Astrocyte of the hippocampus (primary cell): ENCODE data around the gene DPYD.

ENCODE experiments used
- DNase-seq: peaks from one replicate; pipeline ENCODE4 v3.0.0; 2011; ENCODE audit warnings: low read depth, low spot score

The DPYD gene

DNA sequence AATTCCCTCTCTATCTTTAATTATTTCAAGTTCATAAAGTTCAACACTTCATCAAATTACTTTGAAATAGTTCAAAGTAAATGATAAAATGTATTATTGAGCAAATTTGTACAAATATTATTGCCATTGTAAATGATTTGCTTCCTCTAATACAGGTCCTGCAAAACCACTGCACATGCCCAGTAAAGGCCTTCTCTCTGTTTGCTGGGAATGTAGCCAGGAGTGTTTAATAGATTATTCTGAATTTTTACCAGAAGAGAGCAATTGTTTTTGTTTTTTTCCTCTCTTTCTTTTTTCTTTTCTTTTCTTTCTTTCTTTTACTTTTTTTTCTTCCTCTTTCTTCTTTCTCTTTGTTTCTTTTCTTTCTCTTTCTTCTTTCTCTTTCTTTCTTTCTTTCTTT lies 713.0 kb downstream of the DPYD start:
- peak; percentile 28 for DNase-seq

DNA sequence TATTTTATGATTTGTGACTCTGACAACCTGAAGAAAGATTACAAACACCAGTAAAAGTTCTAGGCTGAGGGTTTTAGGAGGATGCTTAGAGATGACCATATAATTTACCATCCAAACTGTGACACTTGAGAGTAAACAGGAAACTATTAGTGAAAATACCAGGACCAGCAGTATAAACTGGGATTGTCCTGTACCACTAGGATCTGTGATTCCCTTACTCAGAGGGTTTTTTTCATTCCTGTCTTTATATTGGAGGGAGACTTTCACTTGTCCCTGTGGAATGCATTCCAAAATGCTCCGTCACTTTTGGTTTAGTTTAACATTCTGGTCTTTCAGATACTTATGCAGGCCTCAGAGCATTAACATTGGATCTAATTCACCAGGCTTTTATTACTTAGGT lies 716.4 kb downstream of the DPYD start:
- no peak for DNase-seq

- DNase-seq: no peak
Measured at GRCh38 chr1:97202481-97203380, 718.1 kb downstream of the DPYD start.

DNA sequence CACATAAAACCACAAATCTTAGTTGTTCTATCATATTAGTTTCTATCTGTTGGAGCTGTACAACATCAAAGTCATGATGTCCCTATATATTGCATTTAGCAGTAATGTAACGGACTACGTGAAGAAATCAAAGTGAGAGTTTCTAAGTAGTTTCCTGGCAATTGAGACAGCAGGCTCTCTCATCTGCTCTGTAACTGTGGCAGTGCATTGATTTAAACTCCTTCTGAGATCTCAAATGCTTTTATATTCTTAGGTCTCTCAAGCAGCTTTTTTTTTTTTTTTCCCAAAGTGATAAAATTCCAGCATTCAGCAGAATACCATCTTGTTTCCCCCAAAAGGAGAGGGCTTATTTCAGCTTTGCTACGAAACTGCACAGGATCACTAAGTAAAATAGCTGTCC lies 719.2 kb downstream of the DPYD start:
- DNase-seq: no peak

DNA sequence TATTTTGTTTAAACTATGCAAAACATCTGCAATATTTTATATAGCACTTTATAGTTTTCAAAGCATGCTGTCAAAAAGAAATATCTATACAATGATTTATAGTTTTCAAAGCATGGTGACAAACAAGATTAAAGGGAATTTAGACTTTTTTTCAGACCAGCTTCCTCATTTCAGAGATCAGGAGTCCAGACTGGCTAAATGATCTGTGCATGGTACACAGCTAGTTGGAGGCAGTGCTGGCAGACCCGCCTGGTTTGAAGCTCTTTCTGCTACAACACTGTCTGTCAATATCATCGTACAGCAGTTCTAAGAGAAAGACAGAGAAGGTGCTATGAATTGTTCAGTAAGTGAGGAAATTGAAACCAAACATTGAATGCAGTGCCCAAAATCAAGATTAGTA lies 720.2 kb downstream of the DPYD start:
- no peak for DNase-seq

DNA sequence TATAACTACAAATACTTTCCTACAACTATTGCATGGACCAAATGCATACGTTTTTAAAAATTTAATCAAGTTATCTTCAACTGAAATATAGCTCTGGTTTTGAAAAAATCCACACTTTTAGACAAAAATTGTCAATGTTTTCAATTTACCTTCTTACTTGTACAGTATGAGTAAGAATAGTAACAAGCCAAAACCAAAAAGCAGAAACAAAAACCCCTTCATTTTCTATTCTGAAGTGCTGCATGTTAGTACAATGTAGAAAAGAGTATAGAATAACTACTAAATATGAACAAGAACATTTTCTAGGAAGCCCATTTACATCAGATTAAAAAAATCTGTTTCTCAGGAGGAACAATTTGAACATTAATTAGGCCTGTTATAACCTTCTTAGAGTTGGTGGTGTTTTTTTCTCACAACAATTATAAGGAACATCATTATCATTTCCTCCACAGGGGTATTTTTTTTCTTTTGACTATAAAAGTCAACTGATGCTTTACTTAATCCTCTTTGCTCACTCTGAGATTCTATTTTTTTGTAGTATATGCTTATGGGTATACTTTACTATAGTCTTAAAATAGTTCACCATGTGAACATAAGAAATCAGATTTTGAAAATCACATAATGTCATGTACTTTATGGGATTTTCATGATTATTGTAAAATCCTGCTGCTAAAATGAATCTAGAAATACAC lies 723.9 kb downstream of the DPYD start:
- no peak for DNase-seq

DNA sequence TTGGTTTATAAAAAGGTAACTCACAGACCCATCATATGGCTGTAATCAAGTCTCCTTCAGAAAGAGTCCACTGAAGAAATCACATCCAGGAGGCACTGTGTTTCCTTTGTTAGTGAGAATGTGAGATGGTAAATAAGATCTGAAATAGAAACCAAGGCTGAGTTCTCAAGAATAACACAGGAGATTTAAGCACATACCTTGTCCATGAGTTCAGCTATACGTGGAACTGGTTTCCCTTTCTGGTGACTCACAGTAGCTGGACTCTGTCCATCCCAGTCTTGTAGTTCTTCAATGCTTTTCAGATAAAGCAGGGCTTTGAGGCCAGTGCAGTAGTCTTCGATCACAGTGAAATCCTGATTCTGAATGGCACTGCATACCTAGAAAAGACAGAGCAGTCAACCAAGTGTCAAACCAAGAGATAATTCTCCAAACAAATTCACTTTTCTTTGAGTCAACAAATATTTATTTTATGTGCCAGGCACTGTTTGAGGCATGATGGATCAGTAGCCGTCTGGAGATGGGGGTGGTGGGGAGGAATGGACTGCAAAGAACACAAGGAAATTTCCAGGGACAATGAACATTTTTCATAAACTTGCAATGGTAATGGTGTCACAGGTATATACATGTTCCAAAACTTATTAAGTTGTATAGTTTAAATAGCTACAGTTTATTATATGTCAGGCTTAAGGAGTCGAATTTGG lies 727.8 kb downstream of the DPYD start:
- DNase-seq: peak; percentile 96

GRCh38 chr1:97190326-97190725 lies 730.5 kb downstream of the DPYD start:
- peak; percentile 71 for DNase-seq

GRCh38 chr1:97186381-97186780 lies 734.5 kb downstream of the DPYD start:
- no peak for DNase-seq

DNA sequence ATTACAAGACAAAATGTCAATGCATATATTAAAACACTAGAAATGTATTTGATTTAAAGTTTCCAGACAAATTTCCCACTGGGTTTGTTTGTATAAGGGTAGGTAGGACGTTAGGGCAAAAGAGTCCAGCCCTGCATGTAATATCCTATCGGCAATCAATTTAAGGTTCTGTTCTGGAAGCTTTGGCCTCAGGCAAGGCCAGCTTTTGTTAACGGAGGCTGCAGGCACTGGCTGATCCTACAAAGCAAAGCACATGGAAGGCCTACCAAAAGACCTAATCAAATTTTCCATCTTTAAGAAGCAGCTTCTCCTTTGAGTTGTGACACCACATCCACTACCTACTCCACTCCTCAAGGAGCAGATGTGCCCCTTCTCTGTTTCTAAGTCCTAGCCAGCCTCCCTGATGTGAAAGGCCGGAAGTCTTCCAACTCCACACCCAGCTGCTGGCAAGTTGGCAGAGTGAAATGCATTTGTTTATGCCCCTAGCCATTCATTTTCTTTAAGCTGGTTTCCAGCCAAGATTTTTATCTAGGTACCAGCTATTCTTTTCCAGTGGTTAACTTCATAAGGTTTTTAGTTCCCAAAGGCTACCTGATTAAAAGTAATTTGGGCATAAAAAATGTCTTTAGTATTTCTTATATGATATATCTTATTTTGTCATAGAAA lies 746.7 kb downstream of the DPYD start:
- peak; percentile 33 for DNase-seq

DNA sequence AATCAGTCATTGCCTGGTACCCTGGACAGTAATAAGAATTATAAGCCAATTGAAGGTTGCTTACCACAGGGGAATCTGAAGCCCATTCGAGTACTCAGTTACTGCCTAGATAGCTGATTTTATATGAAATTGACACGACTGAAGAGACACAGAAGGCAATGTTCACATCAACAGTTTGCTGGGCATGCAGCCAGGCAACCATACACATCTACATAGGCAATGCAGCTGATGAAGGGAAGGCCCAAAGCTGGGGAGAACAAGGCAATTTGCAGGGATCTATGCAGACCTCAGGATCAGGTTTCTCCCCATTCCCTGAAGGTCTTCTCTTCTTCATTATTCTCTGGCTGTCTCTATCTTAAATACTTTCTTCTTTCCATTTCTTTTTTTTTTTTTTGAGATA lies 750.5 kb downstream of the DPYD start:
- no peak for DNase-seq

GRCh38 chr1:97168056-97168455 lies 752.8 kb downstream of the DPYD start:
- DNase-seq: no peak

- no peak for DNase-seq
Measured at GRCh38 chr1:97167246-97167645, 753.6 kb downstream of the DPYD start.

DNA sequence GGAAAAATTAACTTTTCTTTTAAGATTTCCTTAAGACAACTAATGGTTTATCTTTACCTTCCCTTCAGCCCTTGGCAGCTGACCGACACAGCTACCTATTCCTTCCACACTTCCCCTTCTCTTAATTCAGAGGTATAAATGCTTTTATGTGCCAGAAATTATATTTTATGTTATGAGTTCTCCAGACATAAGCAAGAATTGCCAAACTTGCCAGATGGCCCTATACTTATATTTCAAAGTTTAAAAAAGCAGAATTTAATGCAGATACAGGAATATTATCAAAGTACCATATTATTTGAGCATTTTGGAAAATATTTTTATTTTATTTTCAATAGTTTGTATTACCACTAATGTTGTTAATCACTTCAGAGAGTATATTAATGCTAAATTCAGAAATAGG lies 754.2 kb downstream of the DPYD start:
- no peak for DNase-seq

DNA sequence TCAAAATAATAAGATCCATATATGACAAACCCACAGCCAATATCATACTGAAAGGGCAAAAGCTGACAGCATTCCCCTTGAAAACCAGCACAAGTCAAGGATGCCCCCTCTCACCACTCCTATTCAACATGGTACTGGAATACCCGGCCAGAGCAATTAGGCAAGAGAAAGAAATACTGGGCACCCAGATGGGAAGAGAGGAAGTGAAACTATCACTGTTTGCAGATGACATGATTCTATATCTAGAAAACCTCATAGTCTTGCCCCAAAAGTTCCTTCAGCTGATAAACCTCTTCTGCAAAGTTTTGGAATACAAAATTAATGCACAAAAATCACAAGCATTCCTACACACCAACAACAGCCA lies 756.6 kb downstream of the DPYD start:
- no peak for DNase-seq

DNA sequence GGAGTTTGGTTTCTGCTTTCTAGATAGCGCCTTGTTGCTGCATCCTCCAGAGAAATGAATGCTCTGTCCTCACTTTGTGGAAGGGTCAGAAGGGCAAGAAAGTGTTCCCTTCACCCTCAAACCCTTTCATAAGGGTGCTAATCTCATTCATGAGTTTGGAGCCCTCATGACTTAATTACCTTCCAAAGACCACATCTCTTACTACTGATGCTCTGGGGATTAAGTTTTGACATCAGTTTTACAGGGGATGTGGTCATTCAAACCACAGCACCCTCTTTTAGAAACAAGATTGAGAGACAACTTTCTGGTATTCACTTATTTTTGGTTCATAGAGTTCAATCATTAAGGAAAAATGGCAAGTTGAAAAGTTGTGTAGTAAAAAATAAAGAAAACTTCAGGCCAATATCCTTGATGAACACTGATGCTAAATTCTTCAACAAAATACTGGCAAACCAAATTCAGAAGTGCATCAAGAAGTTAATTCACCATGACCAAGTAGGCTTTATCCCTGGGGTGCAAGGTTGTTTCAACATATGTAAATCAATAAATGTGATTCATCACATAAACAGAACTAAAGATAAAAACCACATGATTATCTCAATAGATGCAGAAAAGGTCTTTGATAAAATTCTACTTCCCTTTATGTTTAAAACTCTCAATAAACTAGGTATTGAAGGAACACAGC lies 757.1 kb downstream of the DPYD start:
- DNase-seq: no peak

GRCh38 chr1:97160818-97161217 lies 760.0 kb downstream of the DPYD start:
- peak; percentile 48 for DNase-seq

DNA sequence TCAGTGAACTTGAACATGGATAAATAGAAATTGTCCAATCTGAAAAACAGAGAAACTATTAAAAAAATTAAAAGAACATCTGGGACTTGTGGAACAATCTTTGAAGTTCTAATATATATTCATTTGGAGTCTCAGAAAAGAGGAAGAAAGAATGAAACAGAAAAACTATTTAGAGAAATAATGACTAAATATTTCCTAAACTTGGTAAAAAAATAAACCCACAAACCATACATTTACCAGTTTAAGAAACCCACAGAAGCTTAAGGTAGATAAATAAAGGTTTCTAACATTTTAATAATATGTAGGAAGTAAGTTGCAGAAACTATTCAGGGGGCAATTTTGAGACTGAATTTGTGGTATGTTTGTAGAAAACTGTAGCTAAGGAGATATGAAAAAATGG lies 761.5 kb downstream of the DPYD start:
- no peak for DNase-seq

- no peak for DNase-seq
Measured at GRCh38 chr1:97158691-97159096, 762.1 kb downstream of the DPYD start.

GRCh38 chr1:97157991-97158390 lies 762.8 kb downstream of the DPYD start:
- DNase-seq: no peak

DNA sequence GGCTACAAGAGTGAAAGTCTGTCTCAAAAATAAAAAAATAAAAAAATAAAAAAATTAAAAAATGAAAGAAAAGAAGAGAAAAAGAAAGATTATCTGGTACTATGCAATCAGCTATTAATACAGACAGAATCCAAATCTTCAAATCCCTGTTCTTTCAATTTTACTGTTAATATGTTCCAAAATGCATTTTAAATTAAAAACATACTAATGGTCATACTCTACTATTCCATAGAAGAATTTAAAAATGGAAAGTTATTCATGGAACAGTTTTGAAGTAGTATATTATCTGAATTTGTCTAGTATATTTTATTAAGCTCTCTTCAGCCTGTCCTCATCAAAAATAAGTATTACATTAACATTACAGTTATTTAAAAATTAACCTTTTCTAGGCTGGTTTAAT lies 769.2 kb downstream of the DPYD start:
- DNase-seq: no peak
